Trophoblast cell (in vitro differentiated cells and primary cell): ENCODE measurements around the gene S100A9.
A peak's percentile ranks its signal among the peaks of the same experiment; 100 is the strongest.

Source experiments
- DNase-seq, 2 donors: peaks; one replicate each; pipeline ENCODE4 v3.0.0-alpha.2; 2016
- H2AFZ ChIP-seq: 2 replicates; pipeline ENCODE4 v1.6.1; 2013; ENCODE audit warnings: low read length, moderate library complexity, mild to moderate bottlenecking; ENCODE audit not compliant: insufficient read depth, poor library complexity
- H2AK5ac ChIP-seq: 2 replicates; pipeline ENCODE4 v1.6.1; 2013; ENCODE audit warnings: mild to moderate bottlenecking, low read length
- H2BK120ac ChIP-seq: 2 replicates; pipeline ENCODE4 v1.6.1; 2013; ENCODE audit warnings: low read length, mild to moderate bottlenecking, moderate library complexity; ENCODE audit not compliant: insufficient read depth, poor library complexity
- H2BK12ac ChIP-seq: 2 replicates; pipeline ENCODE4 v1.6.1; 2013; ENCODE audit warnings: mild to moderate bottlenecking, low read length, moderate library complexity
- H2BK5ac ChIP-seq: 2 replicates; pipeline ENCODE4 v1.6.1; 2013; ENCODE audit warnings: low read length, low read depth, moderate library complexity, mild to moderate bottlenecking; ENCODE audit not compliant: poor library complexity
- H3K14ac ChIP-seq: 2 replicates; pipeline ENCODE4 v1.6.1; 2013; ENCODE audit warnings: mild to moderate bottlenecking, low read length
- H3K18ac ChIP-seq: 2 replicates; pipeline ENCODE4 v1.6.1; 2013; ENCODE audit warnings: mild to moderate bottlenecking, low read length
- H3K23ac ChIP-seq: 2 replicates; pipeline ENCODE4 v1.6.1; 2013; ENCODE audit warnings: low read length
- H3K27ac ChIP-seq: 2 replicates; pipeline ENCODE4 v1.5.1; 2013; ENCODE audit warnings: low read depth, mild to moderate bottlenecking, inconsistent platforms, low read length, moderate library complexity
- H3K27me3 ChIP-seq: 2 replicates; pipeline ENCODE4 v1.6.1; 2013; ENCODE audit warnings: inconsistent platforms, mild to moderate bottlenecking, low read length, moderate library complexity; ENCODE audit not compliant: insufficient read depth
- H3K36me3 ChIP-seq, 2 experiments: 1 replicate in 1 of 2; 2 replicates in 1 of 2; pipeline ENCODE4 v1.6.1; 2013; ENCODE audit warnings: low read length in 2 of 2, mild to moderate bottlenecking in 2 of 2, moderate library complexity in 1 of 2; ENCODE audit not compliant: insufficient read depth in 2 of 2, control insufficient read depth in 1 of 2
- H3K4ac ChIP-seq: 2 replicates; pipeline ENCODE4 v1.6.1; 2013; ENCODE audit warnings: low read depth, mild to moderate bottlenecking, low read length, moderate library complexity
- H3K4me1 ChIP-seq, 2 experiments: 1 replicate in 1 of 2; 2 replicates in 1 of 2; pipeline ENCODE4 v1.6.1; 2013; ENCODE audit warnings: low read length in 2 of 2, mild to moderate bottlenecking in 2 of 2, moderate library complexity in 1 of 2; ENCODE audit not compliant: insufficient read depth in 2 of 2, control insufficient read depth in 1 of 2
- H3K4me2 ChIP-seq: 2 replicates; pipeline ENCODE4 v1.6.1; 2013; ENCODE audit warnings: inconsistent platforms, mild to moderate bottlenecking, low read length, moderate library complexity
- H3K4me3 ChIP-seq: 2 replicates; pipeline ENCODE4 v1.5.1; 2013; ENCODE audit warnings: mild to moderate bottlenecking, low read depth, low read length, inconsistent platforms
- H3K79me1 ChIP-seq: one replicate; pipeline ENCODE4 v1.6.1; 2013; ENCODE audit warnings: low read length
- H3K79me2 ChIP-seq: 2 replicates; pipeline ENCODE4 v1.6.1; 2013; ENCODE audit warnings: low read length, mild to moderate bottlenecking; ENCODE audit not compliant: control insufficient read depth, insufficient read depth, poor library complexity
- H3K9ac ChIP-seq: 2 replicates; pipeline ENCODE4 v1.6.1; 2013; ENCODE audit warnings: mild to moderate bottlenecking, low read length
- H3K9me3 ChIP-seq: 2 replicates; pipeline ENCODE4 v1.6.1; 2013; ENCODE audit warnings: low read depth, mild to moderate bottlenecking, control low read depth, inconsistent platforms, low read length; ENCODE audit not compliant: insufficient read depth
- H4K12ac ChIP-seq: 2 replicates; pipeline ENCODE4 v1.6.1; 2013; ENCODE audit warnings: low read depth, mild to moderate bottlenecking, low read length, moderate library complexity
- H4K8ac ChIP-seq: 2 replicates; pipeline ENCODE4 v1.6.1; 2013; ENCODE audit warnings: low read depth, mild to moderate bottlenecking, low read length, moderate library complexity
- H4K91ac ChIP-seq: one replicate; pipeline ENCODE4 v1.6.1; 2013; ENCODE audit warnings: low read depth, mild to moderate bottlenecking, low read length, moderate library complexity
- WGBS: extraction: QIAGEN DNeasy Blood & Tissue Kit; methylation state at CpG from one replicate; pipeline ENCODE4 v1.1.7; 2013; ENCODE audit warnings: missing lambda C conversion rate; ENCODE audit not compliant: insufficient read length, insufficient coverage; ENCODE audit errors: extremely low coverage; 5-methylcytosine and 5-hydroxymethylcytosine counted together

Gene S100A9

DNA sequence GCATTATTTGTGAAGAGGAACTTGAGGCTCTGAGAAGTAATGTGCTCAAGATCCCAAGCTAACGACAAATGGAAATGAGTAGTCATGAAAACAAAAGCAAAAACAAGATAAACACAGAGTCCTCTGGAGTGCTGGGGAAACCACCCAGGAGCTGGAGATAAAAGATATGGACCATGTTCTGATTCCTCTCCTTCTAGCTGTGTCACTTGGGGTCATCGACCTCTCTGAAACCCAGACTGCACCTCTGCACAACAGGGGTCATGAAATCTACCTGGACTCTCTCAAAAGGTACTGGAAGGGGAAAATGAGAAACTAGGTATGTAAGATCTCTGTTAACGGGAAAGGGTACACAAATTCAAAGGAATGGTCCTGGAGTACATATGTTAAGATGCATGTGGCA is 15.5 kb upstream of the S100A9 start:
- Histone ChIP-seq H3K4me1 (peaks cover 18 to 36% of the 10 kb centered on the region in 2 experiments), H3K14ac (no peak overlapping the region), H3K23ac (no peak overlapping the region), H3K4me2 (no peak overlapping the region), H3K4me3 (no peak overlapping the region), H3K79me1 (peaks cover 5% of the 10 kb centered on the region), H3K79me2 (no peaks in the 10 kb centered on the region), H4K8ac (no peak overlapping the region), H2BK12ac (no peak overlapping the region), H2BK5ac (no peak overlapping the region), H3K9ac (no peak overlapping the region), H4K91ac (no peak overlapping the region), H3K36me3 (no peaks in the 10 kb centered on the region), H4K12ac (no peak overlapping the region), H3K4ac (no peak overlapping the region), H3K9me3 (no peaks in the 10 kb centered on the region), H3K18ac (no peak overlapping the region), H2AK5ac (no peak overlapping the region), H3K27ac (no peak overlapping the region), H2BK120ac (no peak overlapping the region), H2AFZ (no peak overlapping the region), H3K27me3 (no peaks in the 10 kb centered on the region)
- no CpG with 5 or more reads among the region's 3 CpGs for WGBS
- DNase-seq, result no peak

DNA sequence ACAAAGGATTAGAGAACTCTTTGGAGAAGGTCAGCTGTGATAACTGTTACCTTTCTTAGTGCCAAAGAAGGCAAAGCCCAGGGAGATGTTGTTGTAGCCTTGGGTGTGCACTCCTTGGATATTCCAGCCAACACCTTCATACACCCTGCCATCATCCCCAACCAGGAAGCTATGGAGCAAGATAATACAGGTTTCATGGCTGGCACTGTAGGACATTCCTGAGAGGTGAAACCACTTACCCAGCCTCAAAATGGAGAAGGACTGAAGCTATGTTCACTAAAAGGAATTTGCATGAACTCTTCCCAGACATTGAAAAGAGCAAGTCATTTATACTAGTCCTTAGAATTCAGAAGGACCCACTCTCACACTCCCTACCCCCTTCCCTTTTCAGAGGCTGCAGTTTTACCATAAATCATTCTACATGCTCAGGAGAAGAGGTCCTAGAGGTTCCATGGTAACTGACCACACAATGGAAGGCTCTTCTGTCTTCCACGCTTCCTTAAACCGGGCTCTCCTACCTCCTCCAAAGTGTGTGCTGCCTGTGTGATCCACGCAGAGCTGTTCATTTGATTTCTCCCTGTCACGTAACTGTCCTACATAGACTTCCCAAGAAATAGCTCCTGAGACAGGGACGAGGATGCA is 14.5 kb upstream of the S100A9 start:
- H2BK5ac ChIP-seq, result peak overlapping the region; percentile 23
- no peak overlapping the region for H2BK120ac ChIP-seq
- H3K27me3 ChIP-seq, result no peaks in the 10 kb centered on the region
- no CpG with 5 or more reads among the region's 5 CpGs for WGBS
- H2AFZ ChIP-seq, result no peak overlapping the region
- peaks cover 5% of the 10 kb centered on the region for H3K79me1 ChIP-seq
- peak overlapping the region; percentile 42 for H4K91ac ChIP-seq
- H4K8ac ChIP-seq, result no peak overlapping the region
- no peak overlapping the region for H3K4ac ChIP-seq
- H3K9ac ChIP-seq, result no peak overlapping the region
- H3K18ac ChIP-seq, result peak overlapping the region; percentile 29
- H3K23ac ChIP-seq, result no peak overlapping the region
- DNase-seq, result no peak
- no peak overlapping the region for H2AK5ac ChIP-seq
- no peaks in the 10 kb centered on the region for H3K79me2 ChIP-seq
- H3K4me2 ChIP-seq, result no peak overlapping the region
- H3K4me1 ChIP-seq, result peaks cover 14 to 31% of the 10 kb centered on the region in 2 experiments
- no peak overlapping the region for H4K12ac ChIP-seq
- peak overlapping the region; percentile 42 for H3K27ac ChIP-seq
- no peaks in the 10 kb centered on the region for H3K9me3 ChIP-seq
- H3K36me3 ChIP-seq, result no peaks in the 10 kb centered on the region
- H3K14ac ChIP-seq, result no peak overlapping the region
- H2BK12ac ChIP-seq, result no peak overlapping the region
- H3K4me3 ChIP-seq, result no peak overlapping the region

DNA sequence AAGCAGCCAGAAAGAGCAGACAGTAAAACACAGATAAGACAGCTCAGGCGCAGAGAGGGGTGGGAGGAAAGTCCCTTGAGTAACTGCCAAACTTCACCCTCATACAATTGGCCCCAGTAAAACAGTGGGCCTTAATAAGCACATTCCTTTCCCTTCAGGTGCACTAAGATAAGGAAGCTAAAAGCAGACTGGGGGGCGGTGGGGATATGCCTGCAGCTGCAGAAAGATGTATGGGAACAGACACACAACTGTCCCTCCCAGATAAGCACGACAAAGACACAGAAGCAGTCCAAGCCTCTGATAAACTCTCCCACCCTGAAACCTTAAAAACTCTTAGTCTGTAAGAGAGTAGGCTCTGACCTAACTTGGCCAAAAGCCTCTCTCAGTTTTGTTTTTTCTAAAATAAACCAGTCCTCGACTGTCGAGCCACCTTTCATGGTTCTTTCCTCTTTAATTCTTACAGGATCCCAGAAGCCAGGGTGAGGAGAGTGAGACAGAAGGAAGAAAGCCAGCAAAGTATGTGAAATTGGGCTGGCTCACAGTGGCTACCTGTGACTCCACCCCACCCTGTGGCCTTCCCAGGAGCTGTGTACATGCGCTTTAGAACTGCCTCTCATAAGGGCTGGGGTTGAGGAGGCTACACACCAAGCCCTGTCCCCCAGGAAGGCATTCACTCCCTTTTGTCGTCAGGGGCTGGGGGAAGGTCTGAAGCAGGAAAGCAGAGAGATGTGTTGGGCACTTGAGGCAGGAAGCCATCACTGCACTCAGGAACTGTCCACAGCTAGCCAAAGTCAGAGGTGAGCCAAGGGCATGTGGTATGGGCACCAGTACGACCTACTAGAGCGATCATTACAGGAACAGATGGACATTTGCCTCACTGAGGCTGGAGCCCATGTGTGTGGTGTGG is 13.6 kb upstream of the S100A9 start:
- H2AFZ ChIP-seq, result no peak overlapping the region
- H3K18ac ChIP-seq, result no peak overlapping the region
- H3K27ac ChIP-seq, result peak overlapping the region; percentile 52
- H3K79me2 ChIP-seq, result no peaks in the 10 kb centered on the region
- H4K91ac ChIP-seq, result peak overlapping the region; percentile 1
- no peak overlapping the region for H3K4ac ChIP-seq
- H3K14ac ChIP-seq, result no peak overlapping the region
- peak overlapping the region; percentile 7 for H4K8ac ChIP-seq
- H3K9ac ChIP-seq, result no peak overlapping the region
- H3K4me2 ChIP-seq, result no peak overlapping the region
- no peak for DNase-seq
- H3K27me3 ChIP-seq, result no peaks in the 10 kb centered on the region
- peaks cover 7% of the 10 kb centered on the region for H3K79me1 ChIP-seq
- H3K4me3 ChIP-seq, result no peak overlapping the region
- H3K9me3 ChIP-seq, result no peaks in the 10 kb centered on the region
- no peak overlapping the region for H2BK120ac ChIP-seq
- no peak overlapping the region for H4K12ac ChIP-seq
- H2BK12ac ChIP-seq, result no peak overlapping the region
- no peaks in the 10 kb centered on the region for H3K36me3 ChIP-seq
- H3K4me1 ChIP-seq, result peaks cover 19 to 26% of the 10 kb centered on the region in 2 experiments
- H3K23ac ChIP-seq, result no peak overlapping the region
- no peak overlapping the region for H2AK5ac ChIP-seq
- no CpG with 5 or more reads among the region's 9 CpGs for WGBS
- no peak overlapping the region for H2BK5ac ChIP-seq

DNA sequence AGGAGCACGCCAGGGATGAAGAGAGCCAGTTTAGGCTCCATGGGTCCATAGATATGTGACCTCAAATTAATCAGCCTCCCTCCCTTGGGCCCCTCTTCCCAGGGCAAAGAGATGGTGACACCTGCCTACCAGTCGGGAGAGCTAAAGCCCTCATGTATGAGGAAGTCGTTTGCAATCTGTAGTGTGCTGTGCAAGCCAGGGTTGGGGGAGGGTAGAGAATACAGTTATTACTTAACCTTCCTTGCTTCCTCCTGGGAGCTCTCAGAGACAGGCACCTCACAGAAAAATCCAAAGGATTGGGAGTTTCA is 13.0 kb upstream of the S100A9 start:
- no peak overlapping the region for H4K8ac ChIP-seq
- H3K4me1 ChIP-seq, result peaks cover 19 to 26% of the 10 kb centered on the region in 2 experiments
- H3K23ac ChIP-seq, result no peak overlapping the region
- H3K79me1 ChIP-seq, result peaks cover 7% of the 10 kb centered on the region
- no peaks in the 10 kb centered on the region for H3K27me3 ChIP-seq
- no peak overlapping the region for H3K14ac ChIP-seq
- H2AFZ ChIP-seq, result no peak overlapping the region
- H4K12ac ChIP-seq, result no peak overlapping the region
- no peak for DNase-seq
- H2BK12ac ChIP-seq, result no peak overlapping the region
- no peaks in the 10 kb centered on the region for H3K79me2 ChIP-seq
- no peak overlapping the region for H2AK5ac ChIP-seq
- no peaks in the 10 kb centered on the region for H3K9me3 ChIP-seq
- no peak overlapping the region for H2BK5ac ChIP-seq
- H2BK120ac ChIP-seq, result no peak overlapping the region
- WGBS, result no CpG with 5 or more reads among the region's 3 CpGs
- H4K91ac ChIP-seq, result peak overlapping the region; percentile 1
- H3K9ac ChIP-seq, result no peak overlapping the region
- H3K27ac ChIP-seq, result peak overlapping the region; percentile 52
- H3K18ac ChIP-seq, result no peak overlapping the region
- H3K4me3 ChIP-seq, result no peak overlapping the region
- H3K36me3 ChIP-seq, result no peaks in the 10 kb centered on the region
- no peak overlapping the region for H3K4ac ChIP-seq
- H3K4me2 ChIP-seq, result no peak overlapping the region
